HEK293 (cell line): ENCODE results near the gene BMF.

Experiments used
- SCRT2 ChIP-seq: fragments of 450-650 bp; formaldehyde crosslinking; IDR thresholded peaks from 2 replicates; pipeline ENCODE4 v1.5.1; 2016; ENCODE audit warnings: missing biosample characterization, missing genetic modification characterization
- TCF7L2 ChIP-seq: IDR thresholded peaks from 2 replicates; pipeline ENCODE4 v1.6.1; 2011; ENCODE audit warnings: low read depth, mild to moderate bottlenecking, inconsistent platforms, low read length, moderate library complexity, borderline replicate concordance
- ZBTB1 ChIP-seq: fragments of 450-650 bp; formaldehyde crosslinking; IDR thresholded peaks from 2 replicates; pipeline ENCODE4 v1.5.1; 2016; ENCODE audit warnings: missing biosample characterization, missing genetic modification characterization
- ZBTB8A ChIP-seq: fragments of 450-650 bp; formaldehyde crosslinking; IDR thresholded peaks from 2 replicates; pipeline ENCODE4 v1.5.1; 2016; ENCODE audit warnings: missing biosample characterization, missing genetic modification characterization
- ZNF221 ChIP-seq: fragments of 450-650 bp; formaldehyde crosslinking; IDR thresholded peaks from 2 replicates; pipeline ENCODE4 v1.5.1; 2017; ENCODE audit warnings: missing biosample characterization, missing genetic modification characterization, borderline replicate concordance
- ZNF48 ChIP-seq: fragments of 450-650 bp; formaldehyde crosslinking; IDR thresholded peaks from 2 replicates; pipeline ENCODE4 v1.5.1; 2016; ENCODE audit warnings: missing biosample characterization, missing genetic modification characterization
- ZNF621 ChIP-seq: fragments of 450-650 bp; formaldehyde crosslinking; IDR thresholded peaks from 2 replicates; pipeline ENCODE4 v1.5.1; 2017; ENCODE audit warnings: missing biosample characterization, missing genetic modification characterization
- ZNF747 ChIP-seq: fragments of 450-650 bp; formaldehyde crosslinking; IDR thresholded peaks from 2 replicates; pipeline ENCODE4 v1.5.1; 2016; ENCODE audit warnings: missing biosample characterization, missing genetic modification characterization
- TF ChIP-seq, protein P1 (sequence below): fragments of 450-650 bp; formaldehyde crosslinking; IDR thresholded peaks from 2 replicates; pipeline ENCODE4 v1.5.1; 2016; ENCODE audit warnings: missing biosample characterization, missing genetic modification characterization
- TF ChIP-seq, protein P2 (sequence below): fragments of 450-650 bp; formaldehyde crosslinking; IDR thresholded peaks from 2 replicates; pipeline ENCODE4 v1.5.1; 2016; ENCODE audit warnings: missing biosample characterization, missing genetic modification characterization
- TF ChIP-seq, protein P3 (sequence below): fragments of 450-650 bp; formaldehyde crosslinking; IDR thresholded peaks from 2 replicates; pipeline ENCODE4 v1.5.1; 2016; ENCODE audit warnings: missing biosample characterization, missing genetic modification characterization
- TF ChIP-seq, protein P4 (sequence below): fragments of 450-650 bp; formaldehyde crosslinking; IDR thresholded peaks from 2 replicates; pipeline ENCODE4 v1.5.1; 2016; ENCODE audit warnings: missing biosample characterization, missing genetic modification characterization
- TF ChIP-seq, protein P5 (sequence below): fragments of 450-650 bp; formaldehyde crosslinking; optimal IDR thresholded peaks from 2 replicates; pipeline ENCODE3; 2016; ENCODE audit warnings: missing biosample characterization, mild to moderate bottlenecking, missing genetic modification characterization

GRCh38 chr15:40080104-40080503 lies 28.6 kb downstream of the BMF start:
- TF ChIP-seq, protein P1, sequence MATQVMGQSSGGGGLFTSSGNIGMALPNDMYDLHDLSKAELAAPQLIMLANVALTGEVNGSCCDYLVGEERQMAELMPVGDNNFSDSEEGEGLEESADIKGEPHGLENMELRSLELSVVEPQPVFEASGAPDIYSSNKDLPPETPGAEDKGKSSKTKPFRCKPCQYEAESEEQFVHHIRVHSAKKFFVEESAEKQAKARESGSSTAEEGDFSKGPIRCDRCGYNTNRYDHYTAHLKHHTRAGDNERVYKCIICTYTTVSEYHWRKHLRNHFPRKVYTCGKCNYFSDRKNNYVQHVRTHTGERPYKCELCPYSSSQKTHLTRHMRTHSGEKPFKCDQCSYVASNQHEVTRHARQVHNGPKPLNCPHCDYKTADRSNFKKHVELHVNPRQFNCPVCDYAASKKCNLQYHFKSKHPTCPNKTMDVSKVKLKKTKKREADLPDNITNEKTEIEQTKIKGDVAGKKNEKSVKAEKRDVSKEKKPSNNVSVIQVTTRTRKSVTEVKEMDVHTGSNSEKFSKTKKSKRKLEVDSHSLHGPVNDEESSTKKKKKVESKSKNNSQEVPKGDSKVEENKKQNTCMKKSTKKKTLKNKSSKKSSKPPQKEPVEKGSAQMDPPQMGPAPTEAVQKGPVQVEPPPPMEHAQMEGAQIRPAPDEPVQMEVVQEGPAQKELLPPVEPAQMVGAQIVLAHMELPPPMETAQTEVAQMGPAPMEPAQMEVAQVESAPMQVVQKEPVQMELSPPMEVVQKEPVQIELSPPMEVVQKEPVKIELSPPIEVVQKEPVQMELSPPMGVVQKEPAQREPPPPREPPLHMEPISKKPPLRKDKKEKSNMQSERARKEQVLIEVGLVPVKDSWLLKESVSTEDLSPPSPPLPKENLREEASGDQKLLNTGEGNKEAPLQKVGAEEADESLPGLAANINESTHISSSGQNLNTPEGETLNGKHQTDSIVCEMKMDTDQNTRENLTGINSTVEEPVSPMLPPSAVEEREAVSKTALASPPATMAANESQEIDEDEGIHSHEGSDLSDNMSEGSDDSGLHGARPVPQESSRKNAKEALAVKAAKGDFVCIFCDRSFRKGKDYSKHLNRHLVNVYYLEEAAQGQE (tag by site-specific recombination): no peak
- TF ChIP-seq, protein P2, sequence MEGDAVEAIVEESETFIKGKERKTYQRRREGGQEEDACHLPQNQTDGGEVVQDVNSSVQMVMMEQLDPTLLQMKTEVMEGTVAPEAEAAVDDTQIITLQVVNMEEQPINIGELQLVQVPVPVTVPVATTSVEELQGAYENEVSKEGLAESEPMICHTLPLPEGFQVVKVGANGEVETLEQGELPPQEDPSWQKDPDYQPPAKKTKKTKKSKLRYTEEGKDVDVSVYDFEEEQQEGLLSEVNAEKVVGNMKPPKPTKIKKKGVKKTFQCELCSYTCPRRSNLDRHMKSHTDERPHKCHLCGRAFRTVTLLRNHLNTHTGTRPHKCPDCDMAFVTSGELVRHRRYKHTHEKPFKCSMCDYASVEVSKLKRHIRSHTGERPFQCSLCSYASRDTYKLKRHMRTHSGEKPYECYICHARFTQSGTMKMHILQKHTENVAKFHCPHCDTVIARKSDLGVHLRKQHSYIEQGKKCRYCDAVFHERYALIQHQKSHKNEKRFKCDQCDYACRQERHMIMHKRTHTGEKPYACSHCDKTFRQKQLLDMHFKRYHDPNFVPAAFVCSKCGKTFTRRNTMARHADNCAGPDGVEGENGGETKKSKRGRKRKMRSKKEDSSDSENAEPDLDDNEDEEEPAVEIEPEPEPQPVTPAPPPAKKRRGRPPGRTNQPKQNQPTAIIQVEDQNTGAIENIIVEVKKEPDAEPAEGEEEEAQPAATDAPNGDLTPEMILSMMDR (tag by site-specific recombination): no peak
- TF ChIP-seq, protein P3, sequence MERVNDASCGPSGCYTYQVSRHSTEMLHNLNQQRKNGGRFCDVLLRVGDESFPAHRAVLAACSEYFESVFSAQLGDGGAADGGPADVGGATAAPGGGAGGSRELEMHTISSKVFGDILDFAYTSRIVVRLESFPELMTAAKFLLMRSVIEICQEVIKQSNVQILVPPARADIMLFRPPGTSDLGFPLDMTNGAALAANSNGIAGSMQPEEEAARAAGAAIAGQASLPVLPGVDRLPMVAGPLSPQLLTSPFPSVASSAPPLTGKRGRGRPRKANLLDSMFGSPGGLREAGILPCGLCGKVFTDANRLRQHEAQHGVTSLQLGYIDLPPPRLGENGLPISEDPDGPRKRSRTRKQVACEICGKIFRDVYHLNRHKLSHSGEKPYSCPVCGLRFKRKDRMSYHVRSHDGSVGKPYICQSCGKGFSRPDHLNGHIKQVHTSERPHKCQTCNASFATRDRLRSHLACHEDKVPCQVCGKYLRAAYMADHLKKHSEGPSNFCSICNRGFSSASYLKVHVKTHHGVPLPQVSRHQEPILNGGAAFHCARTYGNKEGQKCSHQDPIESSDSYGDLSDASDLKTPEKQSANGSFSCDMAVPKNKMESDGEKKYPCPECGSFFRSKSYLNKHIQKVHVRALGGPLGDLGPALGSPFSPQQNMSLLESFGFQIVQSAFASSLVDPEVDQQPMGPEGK (tag by site-specific recombination): no peak
- TF ChIP-seq ZBTB8A (tag by site-specific recombination) (no peak), ZNF621 (no peak), TCF7L2 (no peak), ZBTB1 (tag by site-specific recombination) (no peak), ZNF48 (tag by site-specific recombination) (no peak), SCRT2 (tag by site-specific recombination) (no peak), ZNF221 (tag by site-specific recombination) (no peak), ZNF747 (tag by site-specific recombination) (no peak)
- TF ChIP-seq, protein P4, sequence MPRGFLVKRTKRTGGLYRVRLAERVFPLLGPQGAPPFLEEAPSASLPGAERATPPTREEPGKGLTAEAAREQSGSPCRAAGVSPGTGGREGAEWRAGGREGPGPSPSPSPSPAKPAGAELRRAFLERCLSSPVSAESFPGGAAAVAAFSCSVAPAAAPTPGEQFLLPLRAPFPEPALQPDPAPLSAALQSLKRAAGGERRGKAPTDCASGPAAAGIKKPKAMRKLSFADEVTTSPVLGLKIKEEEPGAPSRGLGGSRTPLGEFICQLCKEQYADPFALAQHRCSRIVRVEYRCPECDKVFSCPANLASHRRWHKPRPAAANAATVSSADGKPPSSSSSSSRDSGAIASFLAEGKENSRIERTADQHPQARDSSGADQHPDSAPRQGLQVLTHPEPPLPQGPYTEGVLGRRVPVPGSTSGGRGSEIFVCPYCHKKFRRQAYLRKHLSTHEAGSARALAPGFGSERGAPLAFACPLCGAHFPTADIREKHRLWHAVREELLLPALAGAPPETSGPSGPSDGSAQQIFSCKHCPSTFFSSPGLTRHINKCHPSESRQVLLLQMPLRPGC (tag by site-specific recombination): no peak
- TF ChIP-seq, protein P5, sequence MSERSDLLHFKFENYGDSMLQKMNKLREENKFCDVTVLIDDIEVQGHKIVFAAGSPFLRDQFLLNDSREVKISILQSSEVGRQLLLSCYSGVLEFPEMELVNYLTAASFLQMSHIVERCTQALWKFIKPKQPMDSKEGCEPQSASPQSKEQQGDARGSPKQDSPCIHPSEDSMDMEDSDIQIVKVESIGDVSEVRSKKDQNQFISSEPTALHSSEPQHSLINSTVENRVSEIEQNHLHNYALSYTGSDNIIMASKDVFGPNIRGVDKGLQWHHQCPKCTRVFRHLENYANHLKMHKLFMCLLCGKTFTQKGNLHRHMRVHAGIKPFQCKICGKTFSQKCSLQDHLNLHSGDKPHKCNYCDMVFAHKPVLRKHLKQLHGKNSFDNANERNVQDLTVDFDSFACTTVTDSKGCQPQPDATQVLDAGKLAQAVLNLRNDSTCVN (tag by site-specific recombination): no peak
